Neural cell (in vitro differentiated cells): ENCODE measurements around the gene UBE3B. TPM values are rescaled to one million over a fixed set of nuclear protein-coding genes. Genes with fewer than 3 reads are reported as not detected.

ENCODE experiments used
- H2AFZ ChIP-seq: fragments of 200-600, 300-800 bp; sonication (generic), shearing (Covaris generic); 2 replicates; pipeline ENCODE4 v1.6.0; 2014; ENCODE audit warnings: low read depth, mild to moderate bottlenecking, antibody characterized with exemption, low read length, moderate library complexity
- H3F3A ChIP-seq: fragments of 200-600 bp; shearing (Covaris generic); 2 replicates; pipeline ENCODE4 v1.6.1; 2016; ENCODE audit warnings: mild to moderate bottlenecking, moderate library complexity, mixed read lengths, antibody characterized with exemption, low read length; ENCODE audit not compliant: insufficient read depth, poor library complexity, severe bottlenecking
- H3K27ac ChIP-seq: fragments of 200-600, 300-800 bp; sonication (generic), shearing (Covaris generic); 2 replicates; pipeline ENCODE4 v1.5.1; 2014; ENCODE audit warnings: mild to moderate bottlenecking, low read length, moderate library complexity
- H3K27me3 ChIP-seq: fragments of 300-800, 200-600 bp; sonication (generic), shearing (Covaris generic); 2 replicates; pipeline ENCODE4 v1.6.0; 2014; ENCODE audit warnings: mild to moderate bottlenecking, low read depth, low read length, moderate library complexity; ENCODE audit not compliant: insufficient read depth
- H3K36me3 ChIP-seq: fragments of 300-800, 200-600 bp; sonication (generic), shearing (Covaris generic); 2 replicates; pipeline ENCODE4 v1.5.1; 2014; ENCODE audit warnings: mild to moderate bottlenecking, antibody characterized with exemption, low read length, moderate library complexity; ENCODE audit not compliant: insufficient read depth
- H3K4me2 ChIP-seq: fragments of 300-800, 200-600 bp; sonication (generic), shearing (Covaris generic); 2 replicates; pipeline ENCODE4 v1.6.0; 2014; ENCODE audit warnings: mild to moderate bottlenecking, low read length
- H3K4me3 ChIP-seq: fragments of 300-800, 200-600 bp; sonication (generic), shearing (Covaris generic); 2 replicates; pipeline ENCODE4 v1.5.1; 2014; ENCODE audit warnings: mild to moderate bottlenecking, low read length, moderate library complexity
- H3K79me2 ChIP-seq: fragments of 200-600 bp; shearing (Covaris generic); replicated peaks from 2 replicates; pipeline ENCODE4 v1.6.0; 2014; ENCODE audit warnings: mild to moderate bottlenecking, low read length, moderate library complexity; ENCODE audit not compliant: insufficient read depth
- H3K9ac ChIP-seq: fragments of 300-800, 200-600 bp; sonication (generic), shearing (Covaris generic); 2 replicates; pipeline ENCODE4 v1.6.1; 2016; ENCODE audit warnings: mild to moderate bottlenecking, low read length, mixed read lengths
- H3K9me2 ChIP-seq: fragments of 200-600 bp; shearing (Covaris generic); 2 replicates; pipeline ENCODE4 v1.6.1; 2016; ENCODE audit warnings: mild to moderate bottlenecking, low read length, mixed read lengths; ENCODE audit not compliant: insufficient read depth
- H3K9me3 ChIP-seq: fragments of 200-600, 300-800 bp; sonication (generic), shearing (Covaris generic); 2 replicates; pipeline ENCODE4 v1.6.1; 2016; ENCODE audit warnings: mild to moderate bottlenecking, mixed run types, low read length, moderate library complexity, mixed read lengths
- H4K20me1 ChIP-seq: fragments of 200-600 bp; shearing (Covaris generic); 2 replicates; pipeline ENCODE4 v1.6.1; 2016; ENCODE audit warnings: mild to moderate bottlenecking, mixed run types; ENCODE audit not compliant: insufficient read depth
- EP300 ChIP-seq: fragments of 450-650 bp; conservative IDR thresholded peaks from 2 replicates; pipeline ENCODE4 v1.6.1; 2014; ENCODE audit warnings: antibody characterized with exemption, mild to moderate bottlenecking, moderate library complexity; ENCODE audit not compliant: poor library complexity, severe bottlenecking
- EZH2 ChIP-seq: fragments of 200-600, 300-800 bp; shearing (Covaris generic), sonication (generic); IDR thresholded peaks from 2 replicates; pipeline ENCODE4 v1.6.1; 2014; ENCODE audit warnings: antibody characterized with exemption, low read length, borderline replicate concordance, mild to moderate bottlenecking; ENCODE audit not compliant: insufficient read depth, poor library complexity, severe bottlenecking
- MXI1 ChIP-seq: fragments of 450-650 bp; conservative IDR thresholded peaks from 2 replicates; pipeline ENCODE4 v1.6.1; 2014; ENCODE audit warnings: antibody characterized with exemption, mild to moderate bottlenecking; ENCODE audit not compliant: poor library complexity, severe bottlenecking
- POLR2AphosphoS5 ChIP-seq: IDR thresholded peaks from 2 replicates; pipeline ENCODE4 v1.6.1; 2012
- RAD21 ChIP-seq: fragments of 450-650 bp; conservative IDR thresholded peaks from 2 replicates; pipeline ENCODE4 v1.6.1; 2014; ENCODE audit warnings: antibody characterized with exemption, mild to moderate bottlenecking, moderate library complexity
- SMC3 ChIP-seq: fragments of 450-650 bp; conservative IDR thresholded peaks from 2 replicates; pipeline ENCODE4 v1.6.1; 2014; ENCODE audit warnings: antibody characterized with exemption, mild to moderate bottlenecking, moderate library complexity; ENCODE audit not compliant: poor library complexity
- TAF1 ChIP-seq: IDR thresholded peaks from 2 replicates; pipeline ENCODE4 v1.6.1; 2012; ENCODE audit warnings: low read depth
- polyA plus RNA-seq: library from polyadenylated mRNA; depleted of rRNA; stranded (reverse); fragments of >200 nt; gene quantifications from 2 replicates; pipeline ENCODE4 v1.2.3, GENCODE V29; 2014
- TF ChIP-seq, protein P1 (sequence below): fragments of 450-650 bp; IDR thresholded peaks from 2 replicates; pipeline ENCODE4 v1.5.1; 2014; ENCODE audit warnings: antibody characterized with exemption, mild to moderate bottlenecking, moderate library complexity; ENCODE audit not compliant: poor library complexity, severe bottlenecking
- TF ChIP-seq, protein P2 (sequence below): IDR thresholded peaks from 2 replicates; pipeline ENCODE4 v1.6.1; 2012; ENCODE audit warnings: borderline replicate concordance

UBE3B gene
- polyA plus RNA-seq, 1 donor from 2014 or later: 21.7 TPM

GRCh38 chr12:109482491-109482890 lies 5.1 kb downstream of the UBE3B start:
- Histone ChIP-seq H3K9me3 (no peaks in the 10 kb centered on the region), H3K79me2 (peaks cover 25% of the 10 kb centered on the region), H4K20me1 (no peaks in the 10 kb centered on the region), H3K27ac (no peak overlapping the region), H2AFZ (no peak overlapping the region), H3K9me2 (no peaks in the 10 kb centered on the region), H3K27me3 (no peaks in the 10 kb centered on the region), H3K4me3 (no peak overlapping the region), H3K9ac (no peak overlapping the region), H3K4me2 (no peak overlapping the region), H3F3A (no peaks in the 10 kb centered on the region), H3K36me3 (no peaks in the 10 kb centered on the region)
- TF ChIP-seq MXI1 (no peak), EZH2 (no peak), POLR2AphosphoS5 (no peak), TAF1 (no peak), RAD21 (no peak), EP300 (no peak), SMC3 (no peak)
- TF ChIP-seq, protein P1, sequence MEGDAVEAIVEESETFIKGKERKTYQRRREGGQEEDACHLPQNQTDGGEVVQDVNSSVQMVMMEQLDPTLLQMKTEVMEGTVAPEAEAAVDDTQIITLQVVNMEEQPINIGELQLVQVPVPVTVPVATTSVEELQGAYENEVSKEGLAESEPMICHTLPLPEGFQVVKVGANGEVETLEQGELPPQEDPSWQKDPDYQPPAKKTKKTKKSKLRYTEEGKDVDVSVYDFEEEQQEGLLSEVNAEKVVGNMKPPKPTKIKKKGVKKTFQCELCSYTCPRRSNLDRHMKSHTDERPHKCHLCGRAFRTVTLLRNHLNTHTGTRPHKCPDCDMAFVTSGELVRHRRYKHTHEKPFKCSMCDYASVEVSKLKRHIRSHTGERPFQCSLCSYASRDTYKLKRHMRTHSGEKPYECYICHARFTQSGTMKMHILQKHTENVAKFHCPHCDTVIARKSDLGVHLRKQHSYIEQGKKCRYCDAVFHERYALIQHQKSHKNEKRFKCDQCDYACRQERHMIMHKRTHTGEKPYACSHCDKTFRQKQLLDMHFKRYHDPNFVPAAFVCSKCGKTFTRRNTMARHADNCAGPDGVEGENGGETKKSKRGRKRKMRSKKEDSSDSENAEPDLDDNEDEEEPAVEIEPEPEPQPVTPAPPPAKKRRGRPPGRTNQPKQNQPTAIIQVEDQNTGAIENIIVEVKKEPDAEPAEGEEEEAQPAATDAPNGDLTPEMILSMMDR: no peak
- TF ChIP-seq, protein P2, sequence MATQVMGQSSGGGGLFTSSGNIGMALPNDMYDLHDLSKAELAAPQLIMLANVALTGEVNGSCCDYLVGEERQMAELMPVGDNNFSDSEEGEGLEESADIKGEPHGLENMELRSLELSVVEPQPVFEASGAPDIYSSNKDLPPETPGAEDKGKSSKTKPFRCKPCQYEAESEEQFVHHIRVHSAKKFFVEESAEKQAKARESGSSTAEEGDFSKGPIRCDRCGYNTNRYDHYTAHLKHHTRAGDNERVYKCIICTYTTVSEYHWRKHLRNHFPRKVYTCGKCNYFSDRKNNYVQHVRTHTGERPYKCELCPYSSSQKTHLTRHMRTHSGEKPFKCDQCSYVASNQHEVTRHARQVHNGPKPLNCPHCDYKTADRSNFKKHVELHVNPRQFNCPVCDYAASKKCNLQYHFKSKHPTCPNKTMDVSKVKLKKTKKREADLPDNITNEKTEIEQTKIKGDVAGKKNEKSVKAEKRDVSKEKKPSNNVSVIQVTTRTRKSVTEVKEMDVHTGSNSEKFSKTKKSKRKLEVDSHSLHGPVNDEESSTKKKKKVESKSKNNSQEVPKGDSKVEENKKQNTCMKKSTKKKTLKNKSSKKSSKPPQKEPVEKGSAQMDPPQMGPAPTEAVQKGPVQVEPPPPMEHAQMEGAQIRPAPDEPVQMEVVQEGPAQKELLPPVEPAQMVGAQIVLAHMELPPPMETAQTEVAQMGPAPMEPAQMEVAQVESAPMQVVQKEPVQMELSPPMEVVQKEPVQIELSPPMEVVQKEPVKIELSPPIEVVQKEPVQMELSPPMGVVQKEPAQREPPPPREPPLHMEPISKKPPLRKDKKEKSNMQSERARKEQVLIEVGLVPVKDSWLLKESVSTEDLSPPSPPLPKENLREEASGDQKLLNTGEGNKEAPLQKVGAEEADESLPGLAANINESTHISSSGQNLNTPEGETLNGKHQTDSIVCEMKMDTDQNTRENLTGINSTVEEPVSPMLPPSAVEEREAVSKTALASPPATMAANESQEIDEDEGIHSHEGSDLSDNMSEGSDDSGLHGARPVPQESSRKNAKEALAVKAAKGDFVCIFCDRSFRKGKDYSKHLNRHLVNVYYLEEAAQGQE: no peak

DNA sequence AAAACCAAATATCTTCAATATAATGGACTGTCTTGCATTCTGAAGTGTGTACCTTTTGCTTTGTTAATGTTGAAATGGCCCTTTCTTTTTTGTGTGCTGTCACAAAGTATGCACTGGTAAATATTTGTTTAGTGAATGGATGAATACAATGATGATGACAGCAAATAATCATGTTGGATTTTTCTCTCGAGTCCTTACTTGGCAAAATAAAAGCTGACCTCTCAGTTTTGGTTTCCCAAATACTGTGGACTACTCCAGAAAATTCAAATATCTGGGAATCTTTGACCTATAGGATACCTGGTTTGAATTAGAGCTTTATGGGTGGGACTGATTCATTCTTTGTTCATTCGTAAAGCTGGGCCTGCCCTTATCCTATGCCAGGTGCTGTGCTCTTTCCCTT lies 5.5 kb downstream of the UBE3B start:
- Histone ChIP-seq H3K9me2 (no peaks in the 10 kb centered on the region), H3K4me2 (no peak overlapping the region), H3F3A (no peaks in the 10 kb centered on the region), H2AFZ (no peak overlapping the region), H3K79me2 (peaks cover 21% of the 10 kb centered on the region), H3K4me3 (no peak overlapping the region), H3K36me3 (peaks cover 3% of the 10 kb centered on the region), H3K9ac (no peak overlapping the region), H3K9me3 (no peaks in the 10 kb centered on the region), H3K27ac (no peak overlapping the region), H3K27me3 (no peaks in the 10 kb centered on the region), H4K20me1 (no peaks in the 10 kb centered on the region)
- TF ChIP-seq, protein P2: no peak
- no peak for TF ChIP-seq RAD21
- TF ChIP-seq EZH2: no peak
- TF ChIP-seq POLR2AphosphoS5: no peak
- no peak for TF ChIP-seq EP300
- TF ChIP-seq, protein P1: no peak
